HG03097 (cell line): Measurements from ENCODE around the gene ADCY4.
"Not testable (repeated sequence)": the region's sequence is repeated elsewhere in the genome, so short reads cannot be mapped to it uniquely, and the experiment has no call there.

ENCODE experiments used
- ATAC-seq: cut with Tn5 transposase; IDR thresholded peaks from one replicate; pipeline ENCODE4 v1.9.1; 2021; ENCODE audit not compliant: unreplicated experiment, low FRiP score

The ADCY4 gene

DNA sequence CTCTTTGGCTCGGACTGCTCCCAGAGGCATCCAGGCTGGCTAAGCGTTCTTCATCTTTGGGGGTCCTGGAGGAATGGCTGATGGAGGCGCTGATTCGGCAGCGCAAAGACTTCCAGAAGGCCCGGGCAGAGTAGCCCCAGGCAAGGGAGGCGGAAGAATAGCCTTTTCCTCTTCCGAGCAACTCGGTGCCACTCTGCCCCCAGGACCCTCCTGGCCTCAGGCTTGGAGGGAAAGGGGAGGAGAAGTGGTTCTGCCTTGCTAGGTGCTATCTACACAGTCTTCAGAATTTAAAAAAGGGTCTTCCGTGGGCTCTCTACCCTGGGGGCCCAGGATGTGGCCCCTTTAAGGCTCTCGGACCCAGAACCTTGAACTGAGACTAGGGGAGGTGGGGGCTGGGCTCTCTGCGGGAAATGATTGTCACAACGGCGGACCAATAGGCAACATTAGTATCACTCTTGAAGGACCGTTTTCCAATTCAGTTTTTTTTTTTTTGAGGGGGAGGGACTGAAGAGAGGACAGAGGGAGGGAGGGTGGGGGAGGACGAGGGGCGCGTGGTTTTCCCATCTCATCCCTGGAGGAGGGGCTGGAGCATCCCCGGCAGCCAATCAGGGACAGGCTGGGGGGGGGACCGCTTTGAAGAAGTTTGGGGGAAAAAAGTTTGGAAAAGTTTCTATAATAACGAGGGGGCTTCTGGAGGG lies 32.8 kb upstream of the ADCY4 start, which contains the start of gene NFATC4:
TSS of gene NFATC4 (plus strand) at position 671 of the 698 bp plus-strand sequence. CDS start 157 bp downstream, outside the sequence.
- no peak for ATAC-seq

- ATAC-seq = peak; percentile 67
Measured at GRCh38 chr14:24366721-24367513, 32.0 kb upstream of the ADCY4 start.

DNA sequence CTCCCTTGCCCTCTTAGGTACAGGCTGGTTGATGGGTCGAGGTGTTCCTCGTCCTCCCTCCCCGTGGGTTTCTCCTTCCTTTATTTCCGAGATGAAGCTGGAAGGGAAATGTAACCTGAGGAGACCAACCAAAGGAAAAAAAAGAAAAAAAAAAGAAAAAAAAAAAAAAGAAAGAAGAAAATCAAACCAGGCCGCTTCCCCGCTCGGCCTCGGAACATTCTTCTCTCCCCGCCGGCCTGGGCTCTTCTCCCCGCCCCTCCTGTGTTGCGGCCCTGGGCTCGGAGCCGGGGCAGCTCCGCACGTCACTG lies 31.5 kb upstream of the ADCY4 start:
- no peak for ATAC-seq

- ATAC-seq = no peak
Measured at GRCh38 chr14:24365600-24366412, 30.9 kb upstream of the ADCY4 start.

GRCh38 chr14:24364841-24365240 lies 30.0 kb upstream of the ADCY4 start:
- no peak for ATAC-seq

DNA sequence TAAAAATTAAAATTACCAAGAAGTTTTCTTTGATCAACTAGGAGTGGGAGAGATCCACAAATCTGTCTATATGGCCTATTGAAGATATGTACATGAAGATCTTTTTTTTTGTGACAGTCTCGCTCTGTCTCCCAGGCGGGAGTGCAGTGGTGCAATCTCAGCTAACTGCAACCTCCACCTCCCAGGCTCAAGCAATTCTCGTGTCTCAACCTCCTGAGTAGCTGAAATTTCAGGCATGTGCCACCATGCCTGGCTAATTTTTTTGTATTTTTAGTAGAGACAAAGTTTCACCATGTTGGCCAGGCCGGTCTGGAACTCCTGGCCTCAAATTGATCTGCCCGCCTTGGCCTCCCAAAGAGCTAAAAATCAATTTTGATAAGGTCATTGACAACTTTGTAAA lies 28.5 kb upstream of the ADCY4 start:
- no peak for ATAC-seq

DNA sequence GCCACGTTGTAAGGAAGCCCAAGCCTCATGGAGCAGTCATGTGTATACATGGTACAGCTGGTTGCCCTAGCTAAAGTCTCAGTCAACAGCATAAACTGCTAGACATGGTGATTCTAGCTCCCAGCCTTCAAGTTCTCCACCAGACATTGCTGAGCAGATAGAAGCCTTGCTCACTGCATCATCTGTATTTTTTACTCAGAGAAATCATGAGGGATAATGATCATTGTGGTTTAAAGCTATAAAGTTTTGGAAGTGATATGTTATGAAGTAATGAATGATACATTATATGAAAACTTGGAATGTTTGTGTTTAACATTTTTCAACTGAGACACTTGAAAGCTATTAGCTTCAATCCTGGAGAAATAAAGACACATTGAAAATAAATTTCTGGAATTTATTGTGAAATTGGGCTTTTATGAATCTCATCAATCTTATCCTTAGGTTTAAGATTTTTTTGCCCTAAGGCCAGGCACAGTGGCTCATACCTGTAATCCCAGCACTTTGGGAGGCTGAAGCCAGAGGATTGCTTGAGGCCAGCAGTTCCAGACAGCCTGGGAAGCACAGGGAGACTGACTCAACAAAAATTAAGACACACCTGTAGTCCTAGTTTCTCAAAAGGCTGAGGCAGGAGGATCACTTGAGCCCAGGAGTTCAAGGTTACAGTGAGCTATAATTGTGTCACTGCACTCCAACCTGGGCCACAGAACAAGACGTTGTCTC lies 27.5 kb upstream of the ADCY4 start:
- ATAC-seq = no peak

DNA sequence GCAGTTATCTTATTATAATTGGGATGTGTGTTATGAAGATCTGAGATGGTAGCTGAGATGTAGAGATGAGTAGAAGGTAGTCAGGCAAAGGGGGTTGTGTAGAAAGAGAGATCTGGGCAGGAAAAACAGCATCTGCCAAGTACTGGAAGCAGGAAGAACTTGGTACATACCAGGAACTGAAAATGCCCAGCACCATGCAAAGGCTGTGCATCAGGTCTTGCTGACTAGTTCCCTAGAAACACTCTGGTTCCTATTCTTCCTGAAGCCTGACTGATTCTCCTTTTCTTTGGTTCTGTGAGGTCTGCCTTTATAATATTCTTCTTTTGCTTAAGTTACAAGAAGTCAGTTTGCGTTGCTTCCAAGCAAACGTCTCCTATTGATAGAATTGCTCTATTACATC lies 26.5 kb upstream of the ADCY4 start:
- ATAC-seq = no peak

GRCh38 chr14:24360281-24360680 lies 25.4 kb upstream of the ADCY4 start:
- no peak for ATAC-seq

DNA sequence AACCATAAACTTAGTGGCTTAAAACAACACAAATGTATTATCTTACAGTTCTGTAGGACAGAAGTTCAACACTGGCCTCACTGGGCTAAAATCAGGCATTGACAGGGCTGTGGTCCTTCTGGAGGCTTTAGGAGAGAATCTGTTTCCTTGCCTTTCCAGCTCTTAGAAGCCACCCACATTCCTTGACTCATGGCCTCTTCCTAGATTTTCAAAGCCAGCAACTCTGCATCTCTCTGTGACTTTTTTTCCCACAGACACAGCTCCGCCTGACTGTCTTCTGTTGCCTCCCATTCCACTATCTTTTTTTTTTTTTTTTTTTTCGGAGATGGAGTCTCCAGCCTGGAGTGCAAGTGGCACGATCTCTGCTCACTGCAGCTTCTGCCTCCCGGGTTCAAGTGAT lies 21.3 kb upstream of the ADCY4 start:
- ATAC-seq = no peak

DNA sequence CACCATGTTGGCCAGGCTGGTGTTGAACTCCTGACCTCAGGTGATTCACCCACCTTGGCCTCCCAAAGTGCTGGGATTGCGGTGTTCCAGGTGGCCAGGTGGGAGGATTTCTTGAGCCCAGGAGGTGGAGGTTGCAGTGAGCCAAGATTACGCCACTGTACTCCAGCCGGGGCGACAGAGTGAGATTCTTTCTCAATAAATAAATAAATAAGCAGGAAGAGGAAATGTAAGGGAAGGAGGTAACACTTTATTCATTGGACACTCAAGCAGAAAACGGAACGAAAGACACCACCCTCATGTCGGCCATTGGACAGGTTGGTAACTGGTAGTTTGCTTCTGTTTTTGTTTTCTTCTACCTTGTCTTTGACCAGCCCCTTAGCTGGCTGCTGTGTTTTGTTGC lies 20.1 kb upstream of the ADCY4 start:
- ATAC-seq = no peak

DNA sequence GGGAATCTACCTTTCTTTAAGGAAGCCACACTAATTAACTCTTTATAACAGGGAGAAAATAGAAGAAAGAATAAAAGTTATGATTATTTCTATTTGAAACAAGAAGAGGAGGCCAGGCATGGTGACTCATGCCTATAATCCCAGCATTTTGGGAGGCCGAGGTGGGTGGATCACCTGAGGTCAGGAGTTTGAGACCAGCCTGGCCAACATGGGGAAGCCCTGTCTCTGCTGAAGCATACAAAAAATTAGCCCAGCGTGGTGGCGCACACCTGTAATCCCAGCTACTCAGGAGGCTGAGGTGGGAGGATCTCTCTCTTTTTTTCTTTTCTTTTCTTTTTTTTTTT lies 19.6 kb upstream of the ADCY4 start:
- not testable (repeated sequence) for ATAC-seq

DNA sequence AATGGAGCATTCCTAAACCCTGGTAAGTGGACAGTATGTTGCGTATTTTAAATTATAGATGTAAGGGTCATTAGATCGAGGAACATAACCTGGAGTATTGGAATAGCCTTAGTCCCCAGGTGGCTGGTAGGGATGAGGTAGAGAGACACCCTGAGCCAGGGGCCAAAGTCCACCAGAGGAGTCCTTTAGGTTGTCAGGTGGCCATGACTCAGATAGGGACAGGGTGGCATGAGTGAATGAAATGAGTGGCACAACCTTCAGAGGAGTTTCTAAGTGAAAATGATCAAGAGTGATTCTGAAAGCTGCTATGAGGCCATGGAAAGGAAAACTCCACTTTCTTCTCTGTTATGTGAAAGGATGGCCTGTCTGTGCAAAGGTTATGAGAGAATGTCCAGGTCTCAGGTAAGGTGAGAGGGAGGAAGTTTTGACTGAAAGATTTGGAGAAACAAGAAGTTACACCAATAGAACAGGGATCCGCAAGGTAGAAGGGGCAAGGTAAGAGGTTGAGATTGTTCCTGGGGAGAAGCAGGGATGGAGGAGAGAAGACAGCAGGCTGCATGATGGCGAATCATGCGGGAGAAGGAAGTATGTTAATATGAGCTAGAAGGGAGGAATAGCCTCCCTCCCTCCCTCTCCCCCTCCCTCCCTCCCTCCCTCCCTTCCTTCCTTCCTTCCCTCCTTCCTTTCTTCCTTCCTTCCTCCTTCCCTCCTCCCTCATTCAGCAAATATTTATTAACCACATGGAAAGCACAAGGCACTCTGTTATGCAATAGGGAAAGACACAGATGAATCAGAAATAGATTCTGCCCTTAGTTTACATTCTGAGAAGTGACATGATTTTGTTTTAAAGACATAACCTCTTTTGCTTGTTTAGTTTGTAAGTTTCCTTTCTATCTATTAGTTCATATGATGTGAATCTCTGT lies 18.9 kb upstream of the ADCY4 start:
- no peak for ATAC-seq

DNA sequence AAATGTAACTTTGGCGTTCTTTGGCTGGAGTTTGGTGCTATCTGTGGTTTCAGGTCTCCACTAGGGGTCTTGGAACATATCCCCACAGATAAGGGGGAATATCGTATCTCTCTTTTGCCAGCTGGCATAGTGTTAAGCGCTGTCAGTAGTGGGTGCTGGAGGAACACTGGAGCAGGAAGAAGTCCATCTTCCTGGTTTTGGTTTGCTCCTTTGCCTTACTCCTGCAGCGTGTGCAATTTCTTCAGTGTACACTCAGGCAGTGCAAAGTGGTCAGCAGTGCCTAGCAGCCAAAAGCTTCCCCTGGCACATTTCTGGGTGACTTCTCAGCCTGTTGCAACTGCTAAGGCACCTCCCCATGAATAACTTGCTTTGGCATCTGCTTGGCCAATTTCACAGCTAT lies 16.6 kb upstream of the ADCY4 start:
- ATAC-seq = no peak

DNA sequence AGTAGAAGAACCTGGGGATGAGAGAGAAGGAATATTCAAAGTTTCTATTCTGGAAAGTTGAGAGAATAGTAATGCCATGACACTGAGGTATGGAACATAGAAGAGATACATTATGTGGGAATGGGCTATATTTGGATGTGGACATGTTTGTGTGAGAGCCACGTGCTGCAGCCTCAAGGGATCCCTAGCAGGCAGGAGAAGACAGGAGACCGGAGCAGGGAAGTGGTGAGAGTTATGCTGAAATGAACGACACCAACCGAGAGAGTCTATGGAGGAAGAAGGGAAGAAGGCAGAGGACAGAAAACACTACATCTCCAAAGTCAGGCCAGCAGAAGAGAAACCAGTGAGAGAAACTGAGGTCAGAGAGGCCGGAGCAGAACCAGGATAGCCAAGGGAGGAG lies 14.9 kb upstream of the ADCY4 start:
- no peak for ATAC-seq

DNA sequence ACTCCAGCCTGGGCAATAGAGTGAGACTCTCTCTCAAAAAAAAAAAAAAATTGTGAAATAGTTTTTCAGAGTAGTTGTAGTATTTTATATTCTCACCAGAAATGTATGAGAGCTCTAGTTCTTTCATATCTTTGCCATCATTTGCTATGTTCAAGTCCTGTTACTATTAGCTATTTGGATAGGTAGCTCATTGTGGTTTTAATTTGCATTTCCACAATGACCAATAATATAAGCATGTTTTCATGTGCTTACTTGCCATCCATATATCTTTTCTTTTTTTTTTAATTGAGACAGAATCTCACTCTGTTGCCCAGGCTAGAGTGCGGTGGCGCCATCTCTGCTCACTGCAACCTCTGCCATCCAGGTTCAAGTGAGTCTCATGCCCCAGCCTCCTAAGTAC lies 13.3 kb upstream of the ADCY4 start:
- no peak for ATAC-seq

DNA sequence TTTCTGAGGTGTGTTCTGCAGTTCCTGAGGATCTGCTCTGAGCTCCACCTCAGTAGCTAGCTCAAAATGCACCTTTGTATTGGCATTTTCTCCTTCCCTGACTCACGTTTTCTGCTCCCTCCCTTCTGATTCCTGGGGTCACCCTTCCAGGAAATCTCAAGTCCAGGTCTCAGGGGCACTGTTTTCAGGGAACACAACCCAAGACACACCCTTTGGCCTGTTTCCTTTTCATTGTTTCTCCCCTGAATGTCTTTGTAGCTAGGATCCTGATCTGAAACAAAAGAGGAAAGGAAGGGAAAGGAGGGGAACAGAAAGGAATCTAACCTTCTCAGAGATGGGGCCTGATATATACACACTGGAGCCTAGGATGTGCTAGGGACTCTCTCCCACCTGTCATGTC lies 12.3 kb upstream of the ADCY4 start:
- ATAC-seq = no peak

DNA sequence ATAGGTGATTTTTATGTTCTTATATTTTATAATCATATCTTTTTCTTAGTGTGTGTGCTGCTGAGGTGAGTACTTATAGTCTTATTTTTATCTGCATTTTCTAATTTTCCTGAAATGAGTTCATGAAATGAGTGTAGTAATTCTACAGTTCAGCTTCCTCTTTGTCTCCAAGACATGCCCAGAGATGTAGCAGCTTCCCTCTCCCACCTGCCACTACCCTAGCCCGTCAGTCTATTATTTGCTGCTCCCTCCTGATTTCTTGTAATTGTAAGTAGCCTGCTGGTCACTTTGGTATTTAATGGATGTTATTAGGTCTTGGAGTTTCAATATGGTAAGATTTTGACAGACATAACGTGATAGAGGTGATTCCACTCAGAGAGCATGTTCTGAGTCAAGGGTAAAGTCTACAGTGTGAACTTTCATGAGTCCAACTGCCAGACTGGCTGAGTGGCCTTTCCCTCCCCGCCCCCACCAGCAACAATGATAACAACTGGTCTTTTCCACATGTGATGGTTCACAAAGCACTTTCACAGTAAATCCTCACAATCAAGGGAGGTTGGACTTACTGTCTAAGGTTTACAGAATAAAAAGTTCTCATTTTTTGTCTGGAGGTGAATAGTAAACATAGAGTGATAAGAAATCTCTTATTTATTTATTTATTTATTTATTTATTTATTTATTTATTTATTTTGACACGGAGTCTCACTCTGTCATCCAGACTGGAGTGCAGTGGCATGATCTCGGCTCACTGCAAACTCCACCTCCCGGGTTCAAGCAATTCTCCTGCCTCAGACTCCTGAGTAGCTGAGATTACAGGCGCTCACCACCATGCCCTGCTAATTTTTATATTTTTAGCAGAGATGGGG lies 9.2 kb upstream of the ADCY4 start:
- ATAC-seq = no peak

DNA sequence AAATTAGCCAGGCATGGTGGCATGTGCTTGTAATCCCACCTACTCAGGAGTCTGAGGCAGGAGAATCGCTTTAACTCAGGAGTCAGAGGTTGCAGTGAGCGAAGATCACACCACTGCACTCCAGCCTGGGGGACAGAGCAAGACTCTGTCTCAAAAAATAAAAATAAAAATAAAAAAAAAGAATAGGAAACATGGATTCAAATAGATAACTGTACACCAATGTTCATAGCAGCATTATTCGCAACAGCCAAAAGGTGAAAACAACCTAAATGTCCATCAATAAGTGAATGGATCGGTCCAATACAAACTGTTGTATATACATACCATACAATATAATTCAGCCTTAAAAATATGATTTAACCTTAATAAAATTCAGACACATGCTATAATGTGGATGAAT lies 8.0 kb upstream of the ADCY4 start:
- ATAC-seq = no peak
